Pancreas (tissue), 10 donors: ENCODE data around the gene NOTO. TPM values are rescaled to one million over a fixed set of nuclear protein-coding genes. Genes with fewer than 3 reads are reported as not detected.

Experiments used
- ATAC-seq, 4 donors: fragments of 200-7000 bp; cut with Tn5 transposase; one replicate each; pipeline versions ENCODE4 v1.8.0 to v1.9.1; 2020; ENCODE audit warnings: mild to moderate bottlenecking in 4 of 4, moderate library complexity in 4 of 4
- DNase-seq, 6 donors: peaks; one replicate each; pipeline ENCODE4 v3.0.0-alpha.2; 2020
- FAIRE-seq: peaks from 2 replicates; lab custom pipeline; 2012; peaks lifted over from hg19 to GRCh38; lab: Jason Lieb, UNC
- H3K27ac ChIP-seq, 4 donors: fragments of 200-600 bp; sonication (generic); 1 replicate in 3 of 4; 2 replicates in 1 of 4; pipeline versions ENCODE4 v1.5.0 to v1.8.0; 2020
- H3K27me3 ChIP-seq, 4 donors: fragments of 200-600 bp; one replicate each; pipeline ENCODE4 v1.8.0; 2021
- H3K36me3 ChIP-seq, 3 donors: fragments of 200-600 bp; sonication (generic) in 1 of 3; one replicate each; pipeline versions ENCODE4 v1.5.0 to v1.8.0; 2020 to 2021
- H3K4me1 ChIP-seq, 3 donors: fragments of 200-600 bp; one replicate each; pipeline ENCODE4 v1.8.0; 2021
- H3K4me3 ChIP-seq, 4 donors: fragments of 200-600 bp; sonication (generic) in 2 of 4; one replicate each; pipeline versions ENCODE4 v1.5.0 to v1.8.0; 2020 to 2021
- H3K9me3 ChIP-seq, 4 donors: fragments of 200-600 bp; one replicate each; pipeline ENCODE4 v1.8.0; 2021
- WGBS, 2 donors: extraction: QIAGEN DNeasy Blood & Tissue Kit; methylation state at CpG; one replicate each; pipeline ENCODE4 v1.1.7; 2013; 5-methylcytosine and 5-hydroxymethylcytosine counted together
- intact Hi-C, 3 donors: fragments of 100-400 bp; cut with DNase I; formaldehyde crosslinking; loops; one replicate each; pipeline versions ENCODE4 v1.11.1 to v1.14.2; 2022
- polyA plus RNA-seq, 2 donors: library from polyadenylated mRNA; stranded (reverse); fragments of 200-250 nt; gene quantifications; one replicate each; pipeline ENCODE4 v1.2.3, GENCODE V29; 2013
- total RNA-seq, 6 donors: library from RNA; stranded (reverse); fragmentation: NEBNext Ultra II Directional in 4 of 6; extraction: Animal tissue kit (Norgen Biotek cat#: 25700) in 4 of 6; gene quantifications; one replicate each; pipeline versions ENCODE4 v1.2.1 to v1.2.4, GENCODE V29; 2021 to 2023
- TF ChIP-seq, protein P1 (sequence below), 4 donors: fragments of 200-600 bp; sonication (generic) in 3 of 4; IDR thresholded peaks; one replicate each; pipeline versions ENCODE4 v1.5.0 to v1.8.0; 2021; ENCODE audit warnings: antibody characterized with exemption in 4 of 4
- donor health status: healthy with polysubstance abuse.
- donor health status: DM: no; HTN: no; CAD: no; lungs with moderate emphysema.
- donor health status: DM: no; HTN: no; CAD: no.
- donor health status: control.
- donor health status: control.
- donor health status: Bipolar disorder and iron deficiency.
- donor health status: DM: yes; HTN: yes; CAD: no.
- donor health status: DM: no; HTN: no; CAD: no.
- donor health status: DM: no; HTN: no; CAD: no.
- donor health status: DM: yes; HTN: yes; CAD: no.

NOTO gene
- total and polyA plus RNA-seq, 8 donors, result not detected

DNA sequence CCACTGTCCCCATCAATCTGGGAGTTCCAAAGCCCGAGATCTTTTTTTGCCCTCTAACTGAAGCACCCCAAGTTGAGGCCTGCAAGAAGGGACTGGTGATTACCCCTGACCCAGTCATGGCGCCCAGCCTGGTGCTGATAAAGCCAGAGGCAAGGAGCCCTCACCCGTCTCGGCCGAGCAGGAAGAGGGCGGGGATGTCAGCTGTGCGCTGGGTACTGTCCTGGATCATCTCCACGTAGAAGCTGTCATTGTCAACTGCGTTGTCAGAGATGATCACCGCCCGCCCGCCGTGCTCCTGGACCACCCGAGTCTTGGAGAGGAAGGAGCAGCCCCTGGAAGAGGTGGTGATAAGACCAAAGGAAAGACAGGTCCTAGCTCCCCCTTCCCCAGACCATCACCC, 26.3 kb downstream of the NOTO start:
- TF ChIP-seq, protein P1, sequence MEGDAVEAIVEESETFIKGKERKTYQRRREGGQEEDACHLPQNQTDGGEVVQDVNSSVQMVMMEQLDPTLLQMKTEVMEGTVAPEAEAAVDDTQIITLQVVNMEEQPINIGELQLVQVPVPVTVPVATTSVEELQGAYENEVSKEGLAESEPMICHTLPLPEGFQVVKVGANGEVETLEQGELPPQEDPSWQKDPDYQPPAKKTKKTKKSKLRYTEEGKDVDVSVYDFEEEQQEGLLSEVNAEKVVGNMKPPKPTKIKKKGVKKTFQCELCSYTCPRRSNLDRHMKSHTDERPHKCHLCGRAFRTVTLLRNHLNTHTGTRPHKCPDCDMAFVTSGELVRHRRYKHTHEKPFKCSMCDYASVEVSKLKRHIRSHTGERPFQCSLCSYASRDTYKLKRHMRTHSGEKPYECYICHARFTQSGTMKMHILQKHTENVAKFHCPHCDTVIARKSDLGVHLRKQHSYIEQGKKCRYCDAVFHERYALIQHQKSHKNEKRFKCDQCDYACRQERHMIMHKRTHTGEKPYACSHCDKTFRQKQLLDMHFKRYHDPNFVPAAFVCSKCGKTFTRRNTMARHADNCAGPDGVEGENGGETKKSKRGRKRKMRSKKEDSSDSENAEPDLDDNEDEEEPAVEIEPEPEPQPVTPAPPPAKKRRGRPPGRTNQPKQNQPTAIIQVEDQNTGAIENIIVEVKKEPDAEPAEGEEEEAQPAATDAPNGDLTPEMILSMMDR (IDR thresholded peaks at IDR 0.05), result no peak
- FAIRE-seq (no peak), DNase-seq (peak in 1 of 6 donors; percentile 57), ATAC-seq (no peak)
- intact Hi-C loops, result no loop called here
- peaks cover 0 to 14% (median 0%) of the 10 kb centered on the region in 3 donors for H3K36me3 ChIP-seq
- no peaks in the 10 kb centered on the region for H3K9me3 ChIP-seq
- no peak overlapping the region for H3K27ac ChIP-seq
- WGBS, 2 donors, result 86 to 90% methylated on average over 14 of the region's 14 CpGs
- H3K4me1 ChIP-seq, result peaks cover 0 to 3% (median 0%) of the 10 kb centered on the region in 3 donors
- no peak overlapping the region for H3K4me3 ChIP-seq
- no peaks in the 10 kb centered on the region for H3K27me3 ChIP-seq

DNA sequence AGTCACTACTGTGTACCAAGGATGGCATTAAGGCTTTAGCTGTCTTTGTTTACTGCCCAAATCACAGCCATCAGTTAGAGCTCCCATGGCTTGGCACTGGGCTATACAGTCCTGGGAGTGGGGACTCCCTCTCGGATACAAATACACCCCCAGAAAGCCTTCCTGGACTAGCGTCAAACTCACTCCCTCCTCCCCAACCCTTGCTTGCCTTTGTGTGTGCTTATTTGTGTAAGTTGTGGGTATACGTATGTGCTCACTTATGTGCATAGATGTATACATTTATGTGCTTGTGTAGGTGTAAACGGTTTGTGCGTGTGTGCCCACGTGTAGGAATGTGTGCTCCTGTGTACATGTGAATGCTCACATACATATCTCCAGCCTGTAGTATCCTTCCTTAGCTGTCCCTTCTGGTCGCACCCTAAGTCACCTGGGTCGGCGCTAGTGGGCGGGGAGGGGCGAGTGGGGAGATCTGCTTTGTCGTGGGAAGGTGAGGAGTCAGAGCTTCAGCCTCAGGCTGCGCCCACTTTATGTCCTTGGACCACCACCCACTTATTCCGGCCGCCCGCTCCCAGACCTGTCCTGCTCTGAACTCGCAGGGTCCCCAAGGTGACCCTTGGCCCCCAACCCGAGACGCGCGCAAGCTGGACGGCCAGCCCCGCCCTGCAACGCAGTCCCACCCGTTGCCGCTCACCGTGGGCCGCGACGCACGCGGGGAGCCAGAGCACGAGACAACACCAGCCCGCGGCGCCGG, 30.2 kb downstream of the NOTO start:
- ATAC-seq, result peak in 1 of 4 donors; percentile 1
- intact Hi-C loops, result no loop called here
- 1% methylated on average over 32 to 37 of the region's 37 CpGs for WGBS, 2 donors

DNA sequence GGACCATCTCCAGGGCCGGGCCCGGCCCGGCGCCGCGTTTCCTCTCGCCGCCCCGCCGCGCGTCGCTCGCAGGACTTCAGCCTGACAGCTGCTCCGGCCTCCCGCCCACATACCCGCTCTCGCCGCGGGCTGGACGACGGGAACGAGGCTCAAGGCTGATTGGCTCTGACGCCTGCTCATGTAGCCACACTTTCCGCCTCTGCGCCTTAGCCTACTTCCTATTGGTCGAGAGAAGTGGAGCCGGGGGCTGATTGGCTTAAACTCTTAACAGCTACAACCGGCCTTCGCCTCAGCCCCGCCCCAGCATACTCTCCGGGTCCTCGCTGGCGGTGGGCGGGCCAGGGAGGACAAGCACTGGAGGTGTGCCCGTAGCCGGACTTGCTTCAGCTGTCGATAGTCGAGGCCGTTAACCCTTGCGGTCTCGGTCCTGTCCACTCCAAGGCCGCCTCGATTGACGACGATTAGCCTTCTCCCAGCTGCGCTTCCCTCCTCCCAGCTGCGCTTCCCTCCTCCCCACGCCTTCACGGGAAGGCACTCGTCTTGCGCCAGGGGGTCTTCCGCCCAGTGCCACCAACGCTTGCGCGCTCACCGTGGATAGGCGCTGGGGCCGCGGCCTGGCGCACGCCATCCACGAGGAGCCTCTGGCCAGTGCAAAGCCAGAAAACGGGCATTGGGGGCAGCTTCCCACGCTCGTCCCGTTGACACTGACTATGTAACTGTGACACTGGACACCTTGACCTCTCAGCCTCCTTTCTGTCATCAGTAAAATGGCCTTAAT, 31.0 kb downstream of the NOTO start, which contains the start of gene PRADC1:
Gene PRADC1, minus strand, starts transcription at position 86 of the 778 bp plus-strand sequence. Its CDS starts 79 bp downstream, at position 7.
- H3K36me3 ChIP-seq, result no peaks in the 10 kb centered on the region
- ATAC-seq, result peak; percentile 90 to 95 (median 90)
- TF ChIP-seq, protein P1 (IDR thresholded peaks at IDR 0.05), result no peak
- intact Hi-C loops, result no loop called here
- WGBS, 2 donors, result 0% methylated on average over 57 to 67 of the region's 67 CpGs
- FAIRE-seq, result peak; percentile 74
- no peaks in the 10 kb centered on the region for H3K9me3 ChIP-seq
- peak; percentile 96 to 99 (median 99) for DNase-seq
- H3K27me3 ChIP-seq, result no peaks in the 10 kb centered on the region
- peaks cover 0 to 15% (median 8%) of the 10 kb centered on the region in 3 donors for H3K4me1 ChIP-seq
- peak within 1 kb of the TSS; percentile 81 to 95 (median 89) for H3K27ac ChIP-seq
- H3K4me3 ChIP-seq, result peak within 1 kb of the TSS; percentile 86 to 95 (median 94)

More for the DNA sequence above, 30.2 kb downstream of the NOTO start:
- FAIRE-seq (no peak), DNase-seq (peak in 3 of 6 donors; percentile 32 to 56 (median 40))
- Histone ChIP-seq H3K36me3 (peaks cover 0 to 1% (median 0%) of the 10 kb centered on the region in 3 donors), H3K27me3 (no peaks in the 10 kb centered on the region), H3K27ac (peak overlapping the region in 2 of 4 donors; percentile 51 to 95), H3K4me1 (peaks cover 0 to 11% (median 8%) of the 10 kb centered on the region in 3 donors), H3K4me3 (peak overlapping the region; percentile 86 to 95 (median 94)), H3K9me3 (no peaks in the 10 kb centered on the region)
- TF ChIP-seq, protein P1 (IDR thresholded peaks at IDR 0.05), result no peak

DNA sequence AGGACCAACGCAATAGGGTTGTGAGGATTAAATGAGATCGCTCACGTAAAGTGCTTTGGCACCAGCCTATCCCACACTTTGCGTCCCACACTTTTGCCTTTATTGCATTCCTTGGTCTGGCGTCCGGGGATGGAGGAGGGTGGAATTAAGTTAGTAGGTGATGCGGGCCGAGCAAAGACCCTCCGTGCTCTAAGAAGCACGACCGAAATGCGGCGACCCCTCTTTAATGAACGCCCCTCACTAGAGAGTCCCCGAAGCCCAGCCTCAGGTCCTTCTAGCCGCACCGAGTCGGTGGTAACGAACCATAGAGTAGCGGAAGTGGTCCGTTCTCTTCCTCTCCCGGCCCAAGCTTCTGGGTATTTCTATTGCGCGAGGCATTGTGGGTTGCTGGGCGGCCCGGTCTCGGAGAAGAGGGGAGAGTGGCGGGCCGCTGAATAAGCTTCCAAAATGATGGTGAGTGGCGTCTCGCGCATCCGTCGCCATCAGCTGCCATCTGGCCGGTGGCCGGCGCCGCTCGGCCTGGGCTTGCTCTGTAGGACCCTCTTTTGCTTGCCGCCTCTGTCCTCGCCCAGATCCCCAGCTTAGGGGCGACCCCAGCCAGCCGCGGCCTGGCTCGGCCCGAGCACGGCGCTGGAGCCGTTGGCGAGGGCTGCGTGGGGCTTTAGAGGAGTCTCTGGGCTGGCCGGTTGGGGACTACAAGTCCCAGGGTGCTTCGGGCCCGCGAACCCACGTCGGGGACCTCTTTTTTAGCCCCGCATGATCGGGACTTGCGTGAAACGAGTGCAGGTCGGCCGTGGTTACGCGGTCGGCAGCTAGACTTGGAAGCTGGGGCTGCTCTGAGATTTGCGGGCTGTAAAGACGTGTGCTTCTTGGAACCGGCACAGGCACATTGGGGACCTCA, 31.8 kb downstream of the NOTO start, which contains the start of gene CCT7:
Gene CCT7, plus strand, starts transcription at position 377 of the 901 bp plus-strand sequence. Its CDS starts 71 bp downstream, at position 448.
- Histone ChIP-seq H3K36me3 (no peaks in the 10 kb centered on the region), H3K27me3 (no peaks in the 10 kb centered on the region), H3K9me3 (no peaks in the 10 kb centered on the region), H3K4me1 (peaks cover 0 to 15% (median 8%) of the 10 kb centered on the region in 3 donors), H3K4me3 (peak within 1 kb of the TSS; percentile 86 to 95 (median 94)), H3K27ac (peak within 1 kb of the TSS; percentile 81 to 95 (median 89))
- DNase-seq (peak; percentile 81 to 92 (median 85)), FAIRE-seq (no peak), ATAC-seq (peak; percentile 86 to 94 (median 88))
- intact Hi-C loops, result no loop called here
- TF ChIP-seq, protein P1 (IDR thresholded peaks at IDR 0.05), result no peak
- WGBS, 2 donors, result 0% methylated on average over 62 to 69 of the region's 69 CpGs
